Parathyroid adenoma (tissue), 2 donors: ENCODE data around the gene RNF19B.
A peak's percentile ranks its signal among the peaks of the same experiment; 100 is the strongest.

Experiments
- H2AFZ ChIP-seq: fragments of 300-600 bp; sonication (generic); one replicate; pipeline ENCODE4 v1.7.0; 2017; ENCODE audit warnings: antibody characterized with exemption, mild to moderate bottlenecking
- H3K27ac ChIP-seq: fragments of 300-600 bp; sonication (generic); one replicate; pipeline ENCODE4 v1.7.0; 2017
- H3K27me3 ChIP-seq: fragments of 300-600 bp; sonication (generic); one replicate; pipeline ENCODE4 v1.7.0; 2017; ENCODE audit warnings: low read length; ENCODE audit not compliant: control insufficient read depth, insufficient read depth
- H3K36me3 ChIP-seq: fragments of 300-600 bp; sonication (generic); one replicate; pipeline ENCODE4 v1.7.0; 2017; ENCODE audit warnings: low read length; ENCODE audit not compliant: control insufficient read depth, insufficient read depth
- H3K4me1 ChIP-seq: fragments of 300-600 bp; sonication (generic); one replicate; pipeline ENCODE4 v1.7.0; 2017; ENCODE audit warnings: control low read depth
- H3K4me2 ChIP-seq: fragments of 300-600 bp; sonication (generic); one replicate; pipeline ENCODE4 v1.7.0; 2017; ENCODE audit warnings: low read length
- H3K4me3 ChIP-seq: fragments of 300-600 bp; sonication (generic); one replicate; pipeline ENCODE4 v1.7.0; 2017; ENCODE audit warnings: low read depth, low read length
- H3K79me2 ChIP-seq: fragments of 300-600 bp; sonication (generic); one replicate; pipeline ENCODE4 v1.7.0; 2017; ENCODE audit warnings: control low read depth
- H3K9ac ChIP-seq: fragments of 300-600 bp; sonication (generic); one replicate; pipeline ENCODE4 v1.7.0; 2017; ENCODE audit warnings: mild to moderate bottlenecking
- H3K9me3 ChIP-seq: fragments of 300-600 bp; sonication (generic); one replicate; pipeline ENCODE4 v1.7.0; 2017; ENCODE audit warnings: low read length; ENCODE audit not compliant: control insufficient read depth
- CTCF ChIP-seq: fragments of 300-600 bp; sonication (generic); IDR thresholded peaks from one replicate; pipeline ENCODE4 v1.7.0; 2017; ENCODE audit warnings: antibody characterized with exemption, mild to moderate bottlenecking
- donor health status: primary hyperparathyroidism.

Gene RNF19B

GRCh38 chr1:32901823-32902534, 62.6 kb downstream of the RNF19B start:
- H3K79me2 ChIP-seq, result no peaks in the 10 kb centered on the region
- no peaks in the 10 kb centered on the region for H3K36me3 ChIP-seq
- H3K4me1 ChIP-seq, result no peaks in the 10 kb centered on the region
- H3K9me3 ChIP-seq, result no peaks in the 10 kb centered on the region
- TF ChIP-seq CTCF, result no peak
- H3K4me2 ChIP-seq, result peak overlapping the region; percentile 97
- H3K4me3 ChIP-seq, result peak overlapping the region; percentile 76
- H2AFZ ChIP-seq, result peak overlapping the region; percentile 78
- H3K27ac ChIP-seq, result no peak overlapping the region
- no peaks in the 10 kb centered on the region for H3K27me3 ChIP-seq
- no peak overlapping the region for H3K9ac ChIP-seq

GRCh38 chr1:32900956-32901822, 63.4 kb downstream of the RNF19B start, which contains the start of gene TMEM54:
Gene TMEM54 (minus strand): TSS chr1:32901389. CDS start chr1:32901238, 151 bp downstream.
- Histone ChIP-seq H2AFZ (peak within 1 kb of the TSS; percentile 78), H3K4me2 (peak within 1 kb of the TSS; percentile 97), H3K9ac (no peak within 1 kb of the TSS), H3K4me3 (peak within 1 kb of the TSS; percentile 76), H3K4me1 (no peaks in the 10 kb centered on the region), H3K36me3 (no peaks in the 10 kb centered on the region), H3K9me3 (no peaks in the 10 kb centered on the region), H3K27me3 (no peaks in the 10 kb centered on the region), H3K79me2 (no peaks in the 10 kb centered on the region), H3K27ac (no peak within 1 kb of the TSS)
- no peak for TF ChIP-seq CTCF

- no peaks in the 10 kb centered on the region for H3K4me1 ChIP-seq
- TF ChIP-seq CTCF, result no peak
- no peak overlapping the region for H3K9ac ChIP-seq
- no peak overlapping the region for H3K27ac ChIP-seq
- H3K4me2 ChIP-seq, result peak overlapping the region; percentile 90
- H3K79me2 ChIP-seq, result no peaks in the 10 kb centered on the region
- H3K9me3 ChIP-seq, result no peaks in the 10 kb centered on the region
- H3K27me3 ChIP-seq, result no peaks in the 10 kb centered on the region
- H3K4me3 ChIP-seq, result peak overlapping the region; percentile 61
- no peaks in the 10 kb centered on the region for H3K36me3 ChIP-seq
- H2AFZ ChIP-seq, result peak overlapping the region; percentile 77
These were observed 64.1 kb downstream of the RNF19B start for GRCh38 chr1:32900371-32900955.

GRCh38 chr1:32899586-32900296, 64.9 kb downstream of the RNF19B start:
- Histone ChIP-seq H3K27ac (no peak overlapping the region), H3K9ac (no peak overlapping the region), H3K4me3 (no peak overlapping the region), H2AFZ (no peak overlapping the region), H3K9me3 (no peaks in the 10 kb centered on the region), H3K4me1 (no peaks in the 10 kb centered on the region), H3K36me3 (no peaks in the 10 kb centered on the region), H3K27me3 (no peaks in the 10 kb centered on the region), H3K79me2 (no peaks in the 10 kb centered on the region), H3K4me2 (no peak overlapping the region)
- TF ChIP-seq CTCF, result no peak
